K562 (cell line): Measurements from ENCODE around the gene HOMEZ. TPM values are rescaled to one million over a fixed set of nuclear protein-coding genes. Genes with fewer than 3 reads are reported as not detected.

ENCODE experiments used
- EP300 ChIP-seq: IDR thresholded peaks from 2 replicates; pipeline ENCODE4 v1.6.1; 2012; ENCODE audit warnings: low read length, improper control_type of control experiment
- FOXK1 ChIP-seq: sonication (generic); formaldehyde crosslinking; IDR thresholded peaks from 2 replicates; pipeline ENCODE4 v1.8.0; 2022; ENCODE audit warnings: missing genetic modification reagents, mild to moderate bottlenecking, borderline replicate concordance
- FUS ChIP-seq: fragments of 200-400 bp; formaldehyde crosslinking; optimal IDR thresholded peaks from 2 replicates; pipeline ENCODE3; 2017; ENCODE audit warnings: low read depth, low read length
- GATAD2B ChIP-seq: fragments of 450-650 bp; IDR thresholded peaks from 2 replicates; pipeline ENCODE4 v1.6.1; 2017; ENCODE audit warnings: mild to moderate bottlenecking, borderline replicate concordance
- GTF2B ChIP-seq: IDR thresholded peaks from 2 replicates; pipeline ENCODE4 v1.6.1; 2011; ENCODE audit not compliant: insufficient read length; ENCODE audit errors: extremely low read depth
- JUND ChIP-seq, 2 experiments: IDR thresholded peaks; 2 replicates in 1 of 2; 3 replicates in 1 of 2; pipeline ENCODE4 v1.6.1; 2011; ENCODE audit warnings: borderline replicate concordance in 2 of 2, low read depth in 2 of 2, low read length in 2 of 2, improper control_type of control experiment in 1 of 2, missing biosample characterization in 1 of 2, missing genetic modification characterization in 1 of 2, missing genetic modification reagents in 1 of 2
- KDM2B ChIP-seq: fragments of 250-450 bp; sonication (Bioruptor Pico); IDR thresholded peaks from 2 replicates; pipeline ENCODE4 v1.8.0; 2021; ENCODE audit warnings: mild to moderate bottlenecking, moderate library complexity
- POU5F1 ChIP-seq: fragments of 150-350 bp; IDR thresholded peaks from 2 replicates; pipeline ENCODE4 v1.6.1; 2014; ENCODE audit warnings: borderline replicate concordance, low read length, low read depth, mild to moderate bottlenecking; ENCODE audit not compliant: partially characterized antibody
- SMAD1 ChIP-seq: fragments of 150-350 bp; IDR thresholded peaks from 2 replicates; pipeline ENCODE4 v1.6.1; 2014; ENCODE audit warnings: low read length, low read depth; ENCODE audit not compliant: partially characterized antibody
- SMARCA5 ChIP-seq: fragments of 450-650 bp; IDR thresholded peaks from 2 replicates; pipeline ENCODE4 v1.6.1; 2016
- SNAPC5 ChIP-seq: fragments of 250-450 bp; sonication (Bioruptor Pico); IDR thresholded peaks from 2 replicates; pipeline ENCODE4 v1.8.0; 2021; ENCODE audit warnings: moderate library complexity, mild to moderate bottlenecking, inconsistent platforms
- SNRNP70 ChIP-seq: fragments of 200-400 bp; formaldehyde crosslinking; optimal IDR thresholded peaks from 2 replicates; pipeline ENCODE3; 2017; ENCODE audit warnings: low read depth, low read length
- U2AF2 ChIP-seq: fragments of 200-400 bp; formaldehyde crosslinking; optimal IDR thresholded peaks from 2 replicates; pipeline ENCODE3; 2017; ENCODE audit warnings: low read depth, mild to moderate bottlenecking, low read length
- XRCC3 ChIP-seq: fragments of 450-650 bp; IDR thresholded peaks from 2 replicates; pipeline ENCODE4 v1.6.1; 2017; ENCODE audit warnings: mild to moderate bottlenecking, moderate library complexity
- XRCC5 ChIP-seq: fragments of 200-400 bp; formaldehyde crosslinking; IDR thresholded peaks from 2 replicates; pipeline ENCODE4 v1.6.1; 2017; ENCODE audit warnings: low read depth, mild to moderate bottlenecking, low read length
- ZBTB7A ChIP-seq: IDR thresholded peaks from 2 replicates; pipeline ENCODE4 v1.6.1; 2011; ENCODE audit warnings: low read depth, mild to moderate bottlenecking, low read length, moderate library complexity, borderline replicate concordance; ENCODE audit not compliant: control insufficient read depth
- ZC3H11A ChIP-seq: IDR thresholded peaks from 2 replicates; pipeline ENCODE4 v1.6.1; 2012; ENCODE audit warnings: low read depth, low read length, improper control_type of control experiment
- ZNF124 ChIP-seq: sonication (generic); formaldehyde crosslinking; IDR thresholded peaks from 2 replicates; pipeline ENCODE4 v1.8.1; 2022; ENCODE audit warnings: missing genetic modification reagents
- ZNF175 ChIP-seq: fragments of 200-800 bp; sonication (Bioruptor generic); IDR thresholded peaks from 2 replicates; pipeline ENCODE4 v1.6.1; 2016; ENCODE audit warnings: low read depth, mild to moderate bottlenecking, missing genetic modification characterization, missing compliant biosample characterization
- ZNF24 ChIP-seq: fragments of 450-650 bp; IDR thresholded peaks from 2 replicates; pipeline ENCODE4 v1.6.1; 2016
- ZNF311 ChIP-seq: fragments of 250-450 bp; sonication (Bioruptor Pico); IDR thresholded peaks from 2 replicates; pipeline ENCODE4 v1.4.0; 2020; ENCODE audit warnings: mild to moderate bottlenecking, moderate library complexity
- polyA plus RNA-seq, 8 experiments: library from polyadenylated mRNA; depleted of rRNA in 4 of 8; stranded (reverse) in 5 of 8; unstranded in 3 of 8; fragments of >200 nt; fragmentation: Nextera tagmentation in 2 of 8; fragmentation: Illumina TruSeq in 1 of 8; extraction: Ambion mirVana in 2 of 8; extraction: Trizol in 1 of 8; gene quantifications; 2 replicates each; pipeline versions ENCODE4 v1.2.1 to v1.2.3, GENCODE V29; 2011 to 2014; ENCODE audit warnings: inconsistent platforms in 1 of 8, missing spikeins in 1 of 8
- total RNA-seq, 7 experiments: library from RNA; depleted of rRNA in 6 of 7; stranded (reverse); fragments of >200 nt in 6 of 7; fragmentation: Illumina TruSeq in 2 of 7; extraction: Trizol in 2 of 7; gene quantifications; 2 replicates each; pipeline versions ENCODE4 v1.2.1 to v1.2.3, GENCODE V29; 2011 to 2021; ENCODE audit warnings: low replicate concordance in 1 of 7
- TF ChIP-seq, protein P1 (sequence below): IDR thresholded peaks from 2 replicates; pipeline ENCODE4 v1.6.1; 2012; ENCODE audit warnings: low read depth, low read length, improper control_type of control experiment, borderline replicate concordance
- TF ChIP-seq, protein P2 (sequence below): fragments of 250-450 bp; sonication (Bioruptor Pico); IDR thresholded peaks from 2 replicates; pipeline ENCODE4 v1.4.0; 2020
- TF ChIP-seq, protein P3 (sequence below): fragments of 250-450 bp; sonication (Bioruptor Pico); IDR thresholded peaks from 2 replicates; pipeline ENCODE4 v1.8.0; 2021; ENCODE audit warnings: borderline replicate concordance, mild to moderate bottlenecking, moderate library complexity; ENCODE audit not compliant: poor library complexity, severe bottlenecking

Gene HOMEZ
- total and polyA plus RNA-seq, 9 of the 15 experiments (the other 6 are each of a cell fraction or from before 2014, with no cell fraction given), result 3.0 to 30.2 (median 16.9) TPM

- TF ChIP-seq ZNF24, result peak; percentile 28; the same call in 1 of the 2 replicates
- no peak for TF ChIP-seq POU5F1
- TF ChIP-seq ZBTB7A, result peak; percentile 51; the same call in 1 of the 2 replicates
- no peak for TF ChIP-seq FOXK1 (CRISPR knock-in tag)
- TF ChIP-seq ZC3H11A, result no peak
- TF ChIP-seq, protein P1, sequence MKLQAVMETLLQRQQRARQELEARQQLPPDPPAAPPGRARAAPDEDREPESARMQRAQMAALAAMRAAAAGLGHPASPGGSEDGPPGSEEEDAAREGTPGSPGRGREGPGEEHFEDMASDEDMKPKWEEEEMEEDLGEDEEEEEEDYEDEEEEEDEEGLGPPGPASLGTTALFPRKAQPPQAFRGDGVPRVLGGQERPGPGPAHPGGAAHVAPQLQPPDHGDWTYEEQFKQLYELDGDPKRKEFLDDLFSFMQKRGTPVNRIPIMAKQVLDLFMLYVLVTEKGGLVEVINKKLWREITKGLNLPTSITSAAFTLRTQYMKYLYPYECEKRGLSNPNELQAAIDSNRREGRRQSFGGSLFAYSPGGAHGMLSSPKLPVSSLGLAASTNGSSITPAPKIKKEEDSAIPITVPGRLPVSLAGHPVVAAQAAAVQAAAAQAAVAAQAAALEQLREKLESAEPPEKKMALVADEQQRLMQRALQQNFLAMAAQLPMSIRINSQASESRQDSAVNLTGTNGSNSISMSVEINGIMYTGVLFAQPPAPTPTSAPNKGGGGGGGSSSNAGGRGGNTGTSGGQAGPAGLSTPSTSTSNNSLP, result no peak
- no peak for TF ChIP-seq ZNF124 (CRISPR knock-in tag)
- TF ChIP-seq GATAD2B, result no peak
- TF ChIP-seq SMAD1, result no peak
- no peak for TF ChIP-seq XRCC5
- TF ChIP-seq JUND (IDR thresholded peaks at IDR 0.05; ENCODE audit: borderline replicate concordance, low read depth, low read length), result no peak
- TF ChIP-seq JUND (tag; IDR thresholded peaks at IDR 0.05; ENCODE audit: borderline replicate concordance, low read depth, low read length), result no peak
- TF ChIP-seq, protein P2, sequence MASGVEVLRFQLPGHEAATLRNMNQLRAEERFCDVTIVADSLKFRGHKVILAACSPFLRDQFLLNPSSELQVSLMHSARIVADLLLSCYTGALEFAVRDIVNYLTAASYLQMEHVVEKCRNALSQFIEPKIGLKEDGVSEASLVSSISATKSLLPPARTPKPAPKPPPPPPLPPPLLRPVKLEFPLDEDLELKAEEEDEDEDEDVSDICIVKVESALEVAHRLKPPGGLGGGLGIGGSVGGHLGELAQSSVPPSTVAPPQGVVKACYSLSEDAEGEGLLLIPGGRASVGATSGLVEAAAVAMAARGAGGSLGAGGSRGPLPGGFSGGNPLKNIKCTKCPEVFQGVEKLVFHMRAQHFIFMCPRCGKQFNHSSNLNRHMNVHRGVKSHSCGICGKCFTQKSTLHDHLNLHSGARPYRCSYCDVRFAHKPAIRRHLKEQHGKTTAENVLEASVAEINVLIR, result no peak
- TF ChIP-seq SNRNP70, result no peak
- TF ChIP-seq, protein P3, sequence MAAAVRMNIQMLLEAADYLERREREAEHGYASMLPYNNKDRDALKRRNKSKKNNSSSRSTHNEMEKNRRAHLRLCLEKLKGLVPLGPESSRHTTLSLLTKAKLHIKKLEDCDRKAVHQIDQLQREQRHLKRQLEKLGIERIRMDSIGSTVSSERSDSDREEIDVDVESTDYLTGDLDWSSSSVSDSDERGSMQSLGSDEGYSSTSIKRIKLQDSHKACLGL (CRISPR knock-in tag), result no peak
- TF ChIP-seq SMARCA5, result no peak
- TF ChIP-seq KDM2B, result no peak
- TF ChIP-seq GTF2B, result no peak
- no peak for TF ChIP-seq SNAPC5 (CRISPR knock-in tag)
- TF ChIP-seq ZNF311 (CRISPR knock-in tag), result no peak
- no peak for TF ChIP-seq ZNF175 (CRISPR knock-in tag)
- no peak for TF ChIP-seq EP300
- TF ChIP-seq XRCC3, result no peak
- TF ChIP-seq U2AF2, result no peak
- no peak for TF ChIP-seq FUS
These were observed 16.6 kb upstream of the HOMEZ start, which contains the start of gene PPP1R3E (continued) for GRCh38 chr14:23302290-23303225.
